A673 (cell line): ENCODE data around the gene ADAM12.

Experiments used
- EZH2 ChIP-seq: fragments of 200-600 bp; sonication (generic); IDR thresholded peaks from 2 replicates; pipeline ENCODE4 v1.6.1; 2017; ENCODE audit warnings: borderline replicate concordance, low read depth, mild to moderate bottlenecking, mixed read lengths, antibody characterized with exemption, low read length; ENCODE audit not compliant: poor library complexity, severe bottlenecking
- TF ChIP-seq, protein P1 (sequence below): fragments of 300-800, 200-600 bp; sonication (generic); conservative IDR thresholded peaks from 2 replicates; pipeline ENCODE4 v1.5.1; 2017; ENCODE audit warnings: low read depth, mild to moderate bottlenecking, antibody characterized with exemption, low read length, moderate library complexity, mixed read lengths

DNA sequence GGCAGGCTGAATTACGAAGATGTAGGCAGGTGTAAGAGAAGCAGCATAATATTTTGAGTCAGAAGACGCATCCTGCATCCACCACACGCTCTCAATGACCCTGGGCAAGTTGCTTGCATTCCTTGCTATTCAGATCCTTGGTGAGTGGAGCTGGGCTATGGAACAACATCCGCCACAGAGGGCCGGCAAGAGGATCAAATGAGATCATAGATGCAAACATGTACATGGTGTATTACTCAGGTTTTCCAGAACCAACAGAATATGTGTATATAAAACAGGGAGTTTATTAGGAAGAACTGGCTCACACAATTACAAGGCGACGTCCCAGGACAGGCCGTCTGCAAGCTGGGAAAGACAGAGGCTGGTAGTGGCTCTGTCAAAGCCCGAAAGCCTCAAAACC, 51.5 kb downstream of the ADAM12 start:
- TF ChIP-seq, protein P1, sequence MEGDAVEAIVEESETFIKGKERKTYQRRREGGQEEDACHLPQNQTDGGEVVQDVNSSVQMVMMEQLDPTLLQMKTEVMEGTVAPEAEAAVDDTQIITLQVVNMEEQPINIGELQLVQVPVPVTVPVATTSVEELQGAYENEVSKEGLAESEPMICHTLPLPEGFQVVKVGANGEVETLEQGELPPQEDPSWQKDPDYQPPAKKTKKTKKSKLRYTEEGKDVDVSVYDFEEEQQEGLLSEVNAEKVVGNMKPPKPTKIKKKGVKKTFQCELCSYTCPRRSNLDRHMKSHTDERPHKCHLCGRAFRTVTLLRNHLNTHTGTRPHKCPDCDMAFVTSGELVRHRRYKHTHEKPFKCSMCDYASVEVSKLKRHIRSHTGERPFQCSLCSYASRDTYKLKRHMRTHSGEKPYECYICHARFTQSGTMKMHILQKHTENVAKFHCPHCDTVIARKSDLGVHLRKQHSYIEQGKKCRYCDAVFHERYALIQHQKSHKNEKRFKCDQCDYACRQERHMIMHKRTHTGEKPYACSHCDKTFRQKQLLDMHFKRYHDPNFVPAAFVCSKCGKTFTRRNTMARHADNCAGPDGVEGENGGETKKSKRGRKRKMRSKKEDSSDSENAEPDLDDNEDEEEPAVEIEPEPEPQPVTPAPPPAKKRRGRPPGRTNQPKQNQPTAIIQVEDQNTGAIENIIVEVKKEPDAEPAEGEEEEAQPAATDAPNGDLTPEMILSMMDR, result no peak
- TF ChIP-seq EZH2, result no peak
